ENCODE data around the gene DPF3.

- TF ChIP-seq CTCF (IDR thresholded peaks at IDR 0.05), result no peak
- TF ChIP-seq POLR2A (IDR thresholded peaks at IDR 0.05), result no peak
These were observed 13.1 kb downstream of the DPF3 start for GRCh38 chr14:72880820-72881219.
